ENCODE data around the gene UTS2B.

GRCh38 chr3:191239407-191240031 lies 90.8 kb downstream of the UTS2B start:
- TF ChIP-seq SUZ12 (IDR thresholded peaks at IDR 0.05; ENCODE audit: extremely low read depth, insufficient read depth, insufficient read length) (no peak), YY1 (IDR thresholded peaks at IDR 0.05; ENCODE audit: insufficient read depth, insufficient read length) (no peak), ZNF274 (IDR thresholded peaks at IDR 0.05; ENCODE audit: low read depth, low read length) (no peak)

All from NT2/D1 (cell line).